ENCODE results near the gene IL24.
"Not testable (repeated sequence)": the region's sequence is repeated elsewhere in the genome, so short reads cannot be mapped to it uniquely, and the experiment has no call there.

IL24 gene

DNA sequence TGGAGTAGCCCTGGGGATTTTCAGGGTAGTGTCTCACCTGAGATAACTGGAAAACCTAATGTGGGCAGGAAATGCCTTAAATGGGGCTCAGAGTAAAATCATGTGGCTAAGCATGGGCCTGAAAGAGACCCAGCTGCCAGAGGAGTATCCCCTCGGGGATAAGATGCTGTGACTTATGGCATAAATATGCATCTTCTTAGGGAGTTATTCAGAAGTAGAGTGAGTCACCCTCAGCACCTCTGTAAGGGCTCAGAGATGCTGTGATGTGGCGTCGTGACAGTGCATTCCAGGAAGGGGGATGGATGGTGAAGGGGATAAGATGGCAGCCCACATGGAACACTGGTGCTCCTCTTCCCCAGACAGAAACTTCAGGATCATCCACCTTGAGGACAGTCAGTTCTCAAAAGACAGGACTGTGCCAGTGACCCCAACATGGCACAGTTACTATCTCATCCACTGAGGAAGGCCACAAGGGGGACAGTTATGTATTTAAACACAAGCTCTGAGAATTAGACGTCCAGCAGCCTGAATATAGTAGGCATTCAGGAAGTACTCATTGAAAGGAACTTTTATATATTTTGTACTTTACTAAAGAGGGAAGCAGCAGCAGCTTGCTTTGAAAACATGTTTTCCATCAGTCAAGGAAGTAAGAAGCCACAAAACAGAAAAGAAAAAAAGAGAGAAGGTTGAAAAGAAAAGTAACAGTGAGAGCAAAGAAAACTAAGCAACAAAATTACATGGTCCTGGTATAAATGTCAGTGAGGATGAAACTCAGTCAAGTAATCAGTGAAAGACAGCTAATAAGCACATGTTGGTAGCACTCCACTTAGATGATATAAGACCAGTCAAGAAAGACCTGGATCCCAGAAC is 8.3 kb downstream of the IL24 start:
- DNase-seq = no peak

DNA sequence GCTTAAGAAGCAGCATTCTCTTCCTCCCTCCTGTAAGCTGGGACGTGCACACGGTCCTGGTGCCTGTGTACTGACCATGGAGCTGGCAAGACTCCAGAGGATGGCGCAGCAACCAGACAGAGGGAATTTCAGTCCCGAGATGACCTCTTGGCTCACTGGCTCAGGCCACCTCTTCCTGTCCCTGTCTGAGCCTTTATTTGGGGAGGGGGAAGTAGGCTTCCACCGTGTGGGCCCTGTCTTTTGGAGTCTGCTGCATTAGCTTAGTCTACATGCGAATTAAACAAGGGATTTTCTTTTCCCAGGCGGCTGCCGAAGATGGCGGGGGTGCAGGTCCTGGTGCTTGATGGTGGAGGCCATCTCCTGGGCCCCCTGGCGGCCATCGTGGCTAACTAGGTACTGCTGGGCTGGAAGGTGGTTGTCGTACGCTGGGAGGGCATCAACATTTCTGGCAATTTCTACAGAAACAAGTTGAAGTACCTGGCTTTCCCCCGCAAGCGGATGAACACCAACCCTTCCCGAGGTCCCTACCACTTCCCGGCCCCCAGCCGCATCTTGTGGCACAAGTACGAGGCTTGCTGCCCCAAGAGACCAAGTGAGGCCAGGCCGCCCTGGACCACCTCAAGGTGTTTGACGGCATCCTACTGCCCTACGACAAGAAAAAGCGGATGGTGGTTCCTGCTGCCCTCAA is 10.2 kb downstream of the IL24 start:
- no peak for DNase-seq

DNA sequence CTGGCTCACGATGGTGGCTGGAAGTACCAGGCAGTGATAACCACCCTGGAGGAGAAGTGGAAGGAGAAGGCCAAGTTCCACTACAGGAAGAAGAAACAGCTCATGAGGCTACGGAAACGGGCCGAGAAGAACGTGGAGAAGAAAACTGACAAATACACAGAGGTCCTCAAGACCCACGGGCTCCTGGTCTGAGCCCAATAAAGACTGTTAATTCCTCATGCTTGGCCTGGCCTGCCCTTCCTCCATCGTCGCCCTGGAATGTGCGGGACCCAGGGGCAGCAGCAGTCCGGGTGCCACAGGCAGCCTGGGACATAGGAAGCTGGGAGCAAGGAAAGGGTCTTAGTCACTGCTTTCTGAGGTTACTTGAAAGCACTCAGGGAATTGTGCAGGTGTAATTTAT is 10.8 kb downstream of the IL24 start:
- no peak for DNase-seq

DNA sequence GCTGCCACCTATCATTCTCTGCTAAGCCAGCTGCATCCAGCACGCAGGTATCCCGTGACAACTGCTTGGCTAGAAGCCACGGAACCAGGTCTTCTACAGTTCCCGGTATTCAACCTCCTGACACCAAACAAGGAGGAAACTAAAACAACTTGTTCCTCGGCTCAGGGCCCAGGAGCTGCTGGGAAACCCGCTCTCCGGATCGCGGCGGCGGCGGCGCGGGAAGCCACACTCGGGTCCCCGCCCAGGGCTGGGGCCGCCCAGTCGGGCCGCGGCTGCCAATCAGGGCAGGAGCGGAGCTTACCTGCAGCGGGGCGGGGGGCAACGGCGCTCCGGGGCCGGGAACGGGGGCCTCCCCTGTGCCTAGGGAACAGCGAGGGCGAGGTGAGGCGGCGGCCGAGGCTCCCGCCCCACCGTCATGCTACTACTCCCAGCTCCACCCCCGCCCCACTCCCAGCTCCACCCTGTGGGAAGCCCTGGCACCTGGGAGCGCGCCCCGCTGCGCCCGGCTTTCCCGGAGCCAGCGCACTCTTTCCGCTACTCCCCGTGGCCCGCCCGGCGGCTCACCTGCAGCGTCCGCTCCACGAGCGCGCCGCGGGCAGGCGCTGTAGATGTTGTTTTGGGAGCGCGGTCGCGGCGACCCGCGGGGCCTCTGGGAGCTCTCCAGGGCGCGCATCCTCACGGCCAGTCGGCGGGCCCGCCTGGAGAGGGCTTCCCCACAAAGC is 12.1 kb downstream of the IL24 start:
- no peak for DNase-seq

DNA sequence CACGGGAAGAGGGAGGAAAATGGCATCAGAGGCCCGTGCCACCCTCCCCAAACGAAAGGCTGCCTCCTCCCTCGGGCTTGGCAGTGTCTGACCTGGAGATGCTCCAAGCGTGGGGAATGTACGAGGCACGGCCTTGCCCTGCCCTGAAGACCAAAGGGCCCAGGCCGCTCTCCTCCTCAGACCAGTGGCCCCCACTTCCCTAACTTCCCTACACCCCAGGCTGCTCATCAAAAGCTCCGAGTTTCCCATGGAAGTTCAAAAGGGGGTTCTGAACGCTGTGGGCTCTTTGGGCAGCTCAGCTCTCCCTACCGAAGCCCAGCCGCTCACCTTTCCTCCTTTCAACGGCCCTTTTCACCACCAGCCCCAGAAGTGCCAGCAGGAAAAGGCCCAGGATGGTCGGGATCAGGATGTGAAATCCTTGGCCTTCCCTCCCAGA is 12.7 kb downstream of the IL24 start:
- no peak for DNase-seq

DNA sequence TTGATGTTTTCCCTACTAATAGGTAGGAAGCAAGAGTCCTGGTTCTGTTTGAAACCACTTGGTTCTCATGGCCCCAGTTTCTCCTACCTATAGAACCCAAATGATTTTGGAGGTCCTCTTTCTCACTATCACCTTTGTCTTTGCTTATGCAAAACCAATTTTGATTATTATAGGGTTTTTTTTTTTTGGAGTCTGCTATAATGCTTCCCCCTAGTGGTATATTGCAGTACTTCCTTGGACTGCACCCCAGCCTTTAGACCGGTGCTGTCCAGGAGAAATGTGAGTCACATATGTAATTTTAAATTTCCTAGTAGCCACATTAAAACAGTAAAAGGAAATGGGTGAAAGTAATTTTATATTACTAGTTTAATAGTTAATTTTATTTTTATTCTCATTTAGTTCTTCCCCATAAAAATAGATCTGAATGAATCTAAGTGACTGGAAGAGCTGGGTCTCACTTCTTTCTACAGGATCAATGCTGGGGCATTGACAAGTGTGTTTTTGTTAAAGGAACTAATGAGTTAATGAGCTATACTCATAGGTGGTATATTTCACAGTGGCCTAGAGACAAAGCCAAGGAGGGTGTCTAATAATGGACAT is 13.9 kb downstream of the IL24 start:
- no peak for DNase-seq

DNA sequence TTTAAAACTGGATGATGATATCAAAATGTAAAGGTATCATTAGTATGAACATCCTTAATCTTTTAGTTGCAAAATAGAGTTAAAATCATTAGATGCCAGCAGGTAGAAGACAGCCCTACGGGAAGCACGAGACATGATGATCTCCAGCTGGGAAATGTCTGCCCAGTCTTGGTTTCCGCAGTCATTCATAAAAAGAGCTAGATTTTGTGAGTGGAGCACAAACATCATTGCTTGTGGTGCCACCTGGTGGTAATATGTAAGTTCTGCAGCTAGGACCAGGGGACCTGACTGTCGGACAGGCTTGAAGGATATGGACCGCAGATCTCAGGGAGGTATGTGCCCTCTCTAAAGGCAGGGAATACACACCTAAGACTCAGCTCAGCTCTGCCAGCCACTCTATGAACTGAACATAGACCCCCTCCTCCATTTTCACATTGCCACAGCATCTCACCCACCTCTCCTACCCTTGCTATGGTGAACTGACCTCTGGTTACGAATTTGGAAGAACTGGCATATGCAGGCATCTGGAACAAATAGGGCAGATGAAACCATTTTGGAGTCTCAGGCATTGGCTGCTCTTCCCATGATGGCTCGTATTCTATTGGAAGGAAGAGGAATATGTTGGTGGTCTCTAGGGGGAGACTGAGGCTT is 15.3 kb downstream of the IL24 start:
- DNase-seq = peak; percentile 59

DNA sequence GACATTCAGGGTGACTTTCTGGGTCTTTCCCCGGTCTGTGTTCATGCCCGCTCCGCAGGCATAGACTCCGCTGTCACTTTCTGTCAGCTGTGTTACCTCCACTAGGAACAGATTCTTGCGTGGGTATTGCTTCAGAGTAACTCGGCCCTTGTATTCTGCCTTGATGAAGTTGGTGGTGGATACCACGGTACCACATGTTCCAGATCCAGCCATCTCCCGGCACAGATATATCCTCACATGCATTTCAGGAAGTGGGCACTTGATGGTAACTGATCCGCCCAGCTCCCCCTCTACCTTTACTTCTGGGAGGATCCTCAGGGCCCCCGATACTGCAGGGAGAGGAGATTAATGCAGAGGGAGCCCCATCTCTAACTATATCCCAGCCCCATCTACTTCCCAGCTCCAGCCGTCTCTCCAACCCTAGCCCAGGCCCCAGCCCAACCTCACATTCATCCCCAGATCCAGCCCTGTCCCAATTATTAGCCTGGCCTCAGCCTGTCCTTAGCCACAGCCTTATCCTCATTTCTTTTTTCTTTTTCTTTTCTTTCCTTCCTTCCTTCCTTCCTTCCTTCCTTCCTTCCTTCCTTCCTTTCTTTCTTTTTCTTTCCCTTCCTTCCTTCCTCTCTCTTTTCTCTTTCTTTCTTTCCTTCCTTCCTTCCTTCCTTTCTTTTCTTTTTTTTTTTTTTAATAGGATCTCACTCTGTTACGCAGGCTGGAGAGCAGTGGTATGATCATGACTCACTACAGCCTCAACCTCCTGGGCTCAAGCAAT is 16.7 kb downstream of the IL24 start:
- no peak for DNase-seq

DNA sequence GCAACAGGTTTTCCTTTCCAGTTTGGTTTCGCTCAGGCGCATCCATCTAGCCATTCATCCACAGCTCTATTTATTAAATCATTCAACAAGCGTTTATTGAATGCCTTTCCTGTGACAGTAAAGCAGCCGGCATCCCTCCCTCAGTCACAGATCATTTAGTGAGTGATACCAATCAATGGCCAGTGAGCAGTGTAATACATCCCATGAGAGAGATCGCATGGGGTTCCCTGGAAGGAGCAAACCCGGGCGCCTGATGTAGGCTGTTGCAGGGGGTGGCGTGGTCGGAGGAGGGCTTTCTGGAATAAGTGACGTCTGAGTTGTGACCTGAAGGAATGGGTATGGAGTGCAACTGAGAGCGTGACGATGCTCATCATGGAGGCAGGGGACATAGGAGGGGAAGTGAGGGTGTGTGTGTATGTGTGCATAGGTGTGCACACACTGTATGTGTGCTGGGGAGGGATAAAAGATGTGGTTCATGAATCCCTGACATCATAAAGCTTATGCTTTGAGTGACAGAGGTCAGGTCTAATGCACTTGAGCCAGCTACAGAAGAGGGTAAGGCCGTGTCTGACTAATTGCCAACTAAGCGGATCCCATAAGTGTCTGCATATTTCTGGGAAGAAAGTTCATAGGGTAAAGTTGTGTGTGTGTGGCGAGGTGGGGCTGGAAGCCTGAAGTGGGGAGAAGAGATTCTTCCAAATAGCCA is 17.9 kb downstream of the IL24 start:
- no peak for DNase-seq

DNA sequence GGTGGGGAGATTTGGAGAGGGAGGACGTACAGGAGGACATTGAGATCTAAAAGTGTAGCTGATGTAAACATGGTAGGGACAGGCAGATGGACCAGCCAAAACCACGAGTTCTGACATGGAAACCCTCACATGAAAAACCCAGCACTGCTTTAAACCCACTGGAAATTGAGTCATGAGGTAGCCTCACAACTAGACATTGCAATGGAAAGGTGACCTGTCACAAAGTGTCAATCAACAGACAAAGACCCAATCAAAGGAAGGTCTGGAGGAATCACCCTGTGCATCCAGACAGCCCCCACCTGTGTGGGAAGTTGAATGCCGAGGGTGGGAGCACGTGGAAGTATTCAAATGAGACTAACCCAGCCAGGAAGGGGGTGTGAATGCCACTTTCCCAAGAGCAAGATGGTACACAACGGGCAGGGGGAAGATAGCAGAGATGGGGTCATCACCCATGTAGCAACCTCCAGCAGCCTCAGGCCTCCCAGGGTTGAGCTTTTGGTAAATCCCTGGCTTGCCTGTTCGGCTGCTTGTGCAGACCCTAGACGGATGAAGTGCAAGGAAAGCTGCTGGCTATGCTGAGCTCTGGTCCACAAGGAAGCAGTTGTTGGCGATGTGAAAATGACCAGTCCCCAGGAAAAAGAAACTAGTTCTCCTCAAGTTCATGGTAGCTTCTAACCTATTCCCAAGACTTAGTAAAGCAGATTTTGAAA is 18.9 kb downstream of the IL24 start:
- DNase-seq = no peak

DNA sequence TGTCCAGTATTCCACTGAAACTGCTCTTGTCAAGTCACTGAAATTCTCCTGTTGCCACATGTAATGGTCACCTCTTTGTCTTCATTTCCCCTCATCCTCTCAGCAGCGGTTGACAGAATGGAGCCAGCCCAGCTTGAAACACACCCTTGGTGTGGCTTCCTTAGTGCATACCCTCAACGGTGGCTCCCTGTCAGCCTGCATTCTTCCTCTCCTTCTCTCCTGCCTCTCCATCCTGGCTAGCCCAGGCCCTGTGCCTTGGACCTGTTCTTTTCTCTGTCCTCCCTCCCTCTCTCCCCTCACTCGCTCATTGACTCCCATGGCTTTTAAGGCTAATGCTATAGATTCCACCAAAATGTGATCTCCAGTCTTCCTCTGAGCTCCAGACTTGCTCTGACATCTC is 20.8 kb downstream of the IL24 start:
- no peak for DNase-seq

DNA sequence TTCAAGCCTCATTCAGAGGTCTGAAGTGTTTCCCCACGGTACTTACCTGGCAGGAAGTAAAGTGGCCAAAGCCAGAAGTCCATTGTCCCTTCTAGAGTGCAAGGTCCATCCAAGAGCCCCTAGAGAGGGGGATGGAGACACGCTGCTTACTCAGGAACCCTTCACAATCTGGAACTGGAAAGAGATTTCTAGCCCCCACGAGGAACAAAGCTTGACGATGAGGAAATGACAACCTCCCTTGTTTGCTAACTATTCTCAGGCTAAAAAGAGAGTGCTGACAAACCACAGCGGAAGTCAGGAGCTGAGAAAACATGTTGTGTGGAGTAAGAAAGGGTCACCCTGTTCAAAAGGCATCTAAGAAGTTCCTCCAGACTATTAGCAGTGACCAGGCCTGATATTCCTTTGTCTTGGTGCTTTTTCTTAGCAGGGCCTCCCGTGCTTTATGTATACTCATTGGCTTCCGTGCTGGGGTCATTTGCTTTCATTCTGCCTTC is 24.6 kb downstream of the IL24 start, which contains the start of gene FCMR:
FCMR (minus strand) TSS at position 170 of the 494 bp plus-strand sequence; CDS start at position 83, 87 bp downstream.
- no peak for DNase-seq

DNA sequence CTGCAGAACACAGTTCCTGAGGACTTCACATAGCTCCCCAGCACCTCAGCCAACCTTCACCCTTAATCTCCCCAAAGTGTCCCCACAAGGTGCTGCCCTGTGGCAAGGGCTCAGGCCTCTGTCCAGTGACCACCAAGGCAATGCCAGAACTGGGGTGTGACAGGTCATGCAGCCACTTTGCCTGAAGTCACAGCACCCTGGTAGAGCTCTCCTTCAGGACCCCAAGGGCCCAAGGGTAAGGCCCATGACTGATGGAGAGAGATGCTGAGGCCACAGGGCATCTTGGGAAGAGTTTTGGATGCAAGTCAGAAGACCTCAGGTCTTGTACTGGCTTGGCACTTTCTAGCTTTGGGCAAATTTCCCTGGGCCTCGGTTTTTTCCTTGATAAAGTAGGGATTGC is 25.3 kb downstream of the IL24 start:
- no peak for DNase-seq

DNA sequence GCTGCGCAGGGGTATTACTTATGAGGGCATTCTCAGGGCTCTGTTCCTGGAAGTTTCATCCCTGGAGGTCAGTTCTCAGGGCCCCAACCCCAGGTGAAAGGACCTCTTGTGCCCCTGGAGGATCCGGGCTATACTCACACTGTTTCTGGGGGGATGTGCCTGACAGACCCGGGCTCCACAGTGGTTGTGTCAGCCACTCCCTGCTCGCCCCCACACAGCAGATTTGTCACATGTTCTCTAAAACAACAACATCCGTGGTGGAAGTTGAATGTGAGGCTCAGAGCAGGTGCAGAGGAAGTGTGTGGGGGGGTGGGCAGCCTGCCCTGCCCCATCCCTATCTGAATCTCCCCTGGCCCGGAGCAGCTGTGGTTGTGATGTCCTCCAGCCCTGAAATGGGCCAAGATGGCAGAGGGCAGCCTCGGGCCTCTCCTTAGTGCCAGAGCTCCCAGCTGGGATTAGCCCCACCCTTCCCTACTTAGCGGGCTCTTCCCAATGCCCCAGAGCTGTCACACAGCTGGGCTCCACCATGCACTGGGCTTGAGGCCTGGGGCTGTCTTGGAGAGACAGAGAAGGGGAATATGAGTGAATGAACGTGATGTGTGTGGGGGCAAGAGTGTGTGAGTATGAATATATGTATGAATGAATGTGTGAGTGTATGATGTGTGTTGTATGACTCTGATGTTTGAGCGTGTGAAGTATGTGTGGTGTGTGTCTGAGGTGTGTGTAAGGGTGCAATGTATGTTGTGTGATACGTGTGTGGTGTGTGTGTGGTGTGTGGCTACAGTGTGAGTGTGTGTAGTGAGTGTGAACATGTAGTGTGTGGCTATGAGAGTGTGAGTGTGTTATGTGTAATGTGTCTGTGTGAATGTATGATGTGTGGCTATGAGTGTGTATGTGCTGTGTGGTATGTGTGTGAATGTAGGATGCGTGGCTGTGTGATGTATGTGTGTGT is 26.0 kb downstream of the IL24 start:
- DNase-seq = peak; percentile 57

DNA sequence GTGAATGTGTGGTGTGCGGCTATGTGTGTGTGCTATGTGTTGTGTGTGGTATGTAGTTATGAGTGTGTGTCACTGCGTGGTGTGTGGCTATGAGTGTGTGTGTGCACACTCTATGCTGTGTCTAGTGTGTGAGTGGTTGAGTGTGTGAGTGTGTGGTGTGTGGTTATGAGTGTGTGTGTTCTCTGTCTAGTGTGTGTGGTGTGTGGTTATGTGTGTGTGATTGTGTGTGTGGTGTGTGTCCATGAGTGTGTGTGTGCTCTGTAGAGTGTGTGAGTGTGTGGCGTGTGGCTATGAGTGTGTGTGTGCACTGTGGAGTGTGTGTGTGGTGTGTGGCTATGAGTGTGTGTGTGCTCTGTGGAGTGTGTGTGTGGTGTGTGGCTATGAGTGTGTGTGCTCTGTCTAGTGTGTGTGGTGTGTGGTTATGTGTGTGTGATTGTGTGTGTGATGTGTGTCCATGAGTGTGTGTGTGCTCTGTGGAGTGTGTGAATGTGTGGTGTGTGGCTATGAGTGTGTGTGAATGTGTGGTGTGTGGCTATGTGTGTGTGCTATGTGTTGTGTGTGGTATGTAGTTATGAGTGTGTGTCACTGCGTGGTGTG is 26.8 kb downstream of the IL24 start:
- not testable (repeated sequence) for DNase-seq

DNA sequence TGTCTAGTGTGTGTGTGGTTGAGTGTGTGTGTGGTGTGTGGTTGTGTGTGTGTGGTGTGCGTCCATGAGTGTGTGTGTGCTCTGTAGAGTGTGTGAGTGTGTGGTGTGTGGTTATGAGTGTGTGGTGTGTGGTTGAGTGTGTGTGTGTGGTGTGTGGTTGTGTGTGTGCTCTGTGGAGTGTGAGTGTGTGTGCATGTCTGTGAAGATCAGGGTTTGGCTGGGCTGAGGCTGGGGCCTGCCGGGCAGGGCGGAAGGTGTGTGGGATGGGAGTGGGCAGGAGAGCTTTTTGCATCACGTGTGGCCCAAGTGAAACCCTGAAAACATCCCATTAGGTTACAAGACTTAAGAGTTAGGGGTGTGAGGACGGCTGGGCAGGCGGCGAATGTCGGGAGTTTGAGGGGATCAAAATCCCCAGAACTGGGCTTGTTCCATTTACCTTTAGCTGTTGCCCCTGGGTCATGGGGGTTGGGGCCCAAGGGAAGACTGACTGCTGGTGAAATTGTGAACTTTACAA is 27.4 kb downstream of the IL24 start:
- DNase-seq = no peak

DNA sequence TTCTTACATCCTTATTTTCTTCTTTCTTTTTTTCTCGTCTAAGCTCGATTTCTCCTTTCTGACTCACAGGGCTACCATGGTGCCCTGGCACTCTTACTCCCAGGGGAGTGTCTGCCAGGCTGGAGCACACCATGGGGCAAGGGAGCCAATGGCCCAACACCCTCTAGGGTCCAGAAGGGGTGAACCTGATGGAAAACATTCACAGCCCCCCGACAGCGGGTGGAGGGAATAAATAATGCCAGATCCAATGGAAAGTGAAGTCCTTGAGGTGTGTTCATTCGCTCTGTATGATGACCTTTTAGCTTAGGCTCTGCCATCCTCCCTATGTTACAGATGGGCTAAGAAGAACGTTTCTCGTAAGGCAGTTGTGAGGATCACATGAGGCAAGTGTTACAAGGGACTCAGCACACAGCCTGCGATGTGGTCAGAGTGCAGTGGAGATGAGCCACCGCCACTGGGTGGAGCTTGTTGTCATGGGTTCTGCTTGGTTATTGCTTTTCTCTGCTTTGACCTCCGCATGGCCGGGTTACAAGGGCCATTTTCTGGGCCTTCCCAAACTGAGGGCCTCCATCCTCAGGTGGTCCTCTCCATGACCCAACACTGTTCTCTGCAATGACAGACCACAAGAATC is 28.0 kb downstream of the IL24 start:
- peak; percentile 62 for DNase-seq

DNA sequence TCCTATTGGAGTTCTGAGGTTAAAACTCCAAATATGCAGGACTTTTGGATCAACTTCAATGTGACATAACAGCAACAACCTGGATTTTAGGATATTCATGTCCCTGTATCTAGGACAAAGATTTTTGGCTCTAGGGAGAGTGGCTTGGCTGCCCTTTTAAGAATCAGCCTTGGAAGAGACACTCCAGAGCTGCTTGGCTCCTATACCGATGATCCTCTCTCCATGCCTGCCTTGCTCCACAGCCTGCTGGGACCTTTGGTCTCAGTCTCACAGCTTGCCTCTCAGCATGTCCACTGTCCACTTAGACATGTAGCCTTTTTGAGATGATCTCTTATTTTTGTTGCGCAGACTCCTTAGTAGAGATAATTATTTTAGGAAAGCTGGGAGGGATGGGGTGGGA is 29.0 kb downstream of the IL24 start:
- no peak for DNase-seq
